ENCODE data around the gene ADD3.

GRCh38 chr10:109994711-109995577 lies 12.8 kb upstream of the ADD3 start:
- TF ChIP-seq CTCF (IDR thresholded peaks at IDR 0.05) (no peak), SIN3A (IDR thresholded peaks at IDR 0.05; ENCODE audit: borderline replicate concordance, insufficient read depth, low read depth, low read length) (no peak), POLR2AphosphoS5 (IDR thresholded peaks at IDR 0.05; ENCODE audit: low read depth, low read length) (no peak), REST (IDR thresholded peaks at IDR 0.05; ENCODE audit: insufficient read depth in 1 of 2, low read depth in 2 of 2, low read length in 1 of 2) (no peak)

Measured in Panc1 (cell line).